ENCODE data around the gene ADAMTS8.

ADAMTS8 gene, protein sequence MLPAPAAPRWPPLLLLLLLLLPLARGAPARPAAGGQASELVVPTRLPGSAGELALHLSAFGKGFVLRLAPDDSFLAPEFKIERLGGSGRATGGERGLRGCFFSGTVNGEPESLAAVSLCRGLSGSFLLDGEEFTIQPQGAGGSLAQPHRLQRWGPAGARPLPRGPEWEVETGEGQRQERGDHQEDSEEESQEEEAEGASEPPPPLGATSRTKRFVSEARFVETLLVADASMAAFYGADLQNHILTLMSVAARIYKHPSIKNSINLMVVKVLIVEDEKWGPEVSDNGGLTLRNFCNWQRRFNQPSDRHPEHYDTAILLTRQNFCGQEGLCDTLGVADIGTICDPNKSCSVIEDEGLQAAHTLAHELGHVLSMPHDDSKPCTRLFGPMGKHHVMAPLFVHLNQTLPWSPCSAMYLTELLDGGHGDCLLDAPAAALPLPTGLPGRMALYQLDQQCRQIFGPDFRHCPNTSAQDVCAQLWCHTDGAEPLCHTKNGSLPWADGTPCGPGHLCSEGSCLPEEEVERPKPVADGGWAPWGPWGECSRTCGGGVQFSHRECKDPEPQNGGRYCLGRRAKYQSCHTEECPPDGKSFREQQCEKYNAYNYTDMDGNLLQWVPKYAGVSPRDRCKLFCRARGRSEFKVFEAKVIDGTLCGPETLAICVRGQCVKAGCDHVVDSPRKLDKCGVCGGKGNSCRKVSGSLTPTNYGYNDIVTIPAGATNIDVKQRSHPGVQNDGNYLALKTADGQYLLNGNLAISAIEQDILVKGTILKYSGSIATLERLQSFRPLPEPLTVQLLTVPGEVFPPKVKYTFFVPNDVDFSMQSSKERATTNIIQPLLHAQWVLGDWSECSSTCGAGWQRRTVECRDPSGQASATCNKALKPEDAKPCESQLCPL

DNA sequence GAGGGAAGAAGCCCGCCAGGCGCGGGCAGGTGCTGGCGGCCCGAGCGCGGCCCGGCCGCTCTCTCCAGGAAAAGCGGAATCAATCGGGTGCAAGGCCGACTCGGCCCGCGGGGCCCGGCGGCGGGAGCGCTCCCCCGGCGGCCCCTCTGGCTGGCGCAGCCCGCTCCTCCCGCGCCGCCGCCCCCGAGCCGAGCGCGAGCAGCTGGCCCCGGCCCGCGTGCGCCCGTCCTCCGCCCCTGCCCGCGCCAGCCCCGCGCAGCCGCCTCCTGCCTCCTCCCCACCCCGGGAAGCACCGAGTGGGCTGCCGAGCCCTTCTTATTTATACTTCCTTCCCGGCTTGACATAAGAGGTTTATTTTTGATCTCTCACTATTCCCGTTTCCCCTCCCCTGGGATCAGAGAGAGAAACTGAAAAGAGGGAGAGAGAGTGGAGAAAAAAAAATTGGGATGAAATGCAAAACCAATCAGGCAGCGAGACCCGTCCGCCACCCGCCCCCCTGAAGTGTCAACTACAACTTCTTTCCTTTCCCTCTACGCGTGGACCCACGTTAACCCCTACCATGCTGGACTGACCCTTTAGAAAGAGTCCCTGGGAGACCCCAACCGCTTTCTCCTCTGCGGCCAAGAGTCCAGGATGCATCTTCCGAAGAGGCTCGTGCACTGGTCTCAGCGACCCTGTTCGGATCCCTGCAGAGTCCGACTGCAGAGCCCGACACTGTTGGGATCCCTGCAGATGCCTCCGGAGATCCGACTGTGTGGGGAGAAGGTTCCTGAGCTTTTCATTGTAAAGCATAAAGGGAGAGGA lies at the start of gene ADAMTS8:
Gene ADAMTS8, minus strand, starts transcription at position 294 of the 804 bp plus-strand sequence. CDS start 323 bp downstream, outside the sequence.
- DNase-seq (ENCODE audit: low read depth), result no peak

DNA sequence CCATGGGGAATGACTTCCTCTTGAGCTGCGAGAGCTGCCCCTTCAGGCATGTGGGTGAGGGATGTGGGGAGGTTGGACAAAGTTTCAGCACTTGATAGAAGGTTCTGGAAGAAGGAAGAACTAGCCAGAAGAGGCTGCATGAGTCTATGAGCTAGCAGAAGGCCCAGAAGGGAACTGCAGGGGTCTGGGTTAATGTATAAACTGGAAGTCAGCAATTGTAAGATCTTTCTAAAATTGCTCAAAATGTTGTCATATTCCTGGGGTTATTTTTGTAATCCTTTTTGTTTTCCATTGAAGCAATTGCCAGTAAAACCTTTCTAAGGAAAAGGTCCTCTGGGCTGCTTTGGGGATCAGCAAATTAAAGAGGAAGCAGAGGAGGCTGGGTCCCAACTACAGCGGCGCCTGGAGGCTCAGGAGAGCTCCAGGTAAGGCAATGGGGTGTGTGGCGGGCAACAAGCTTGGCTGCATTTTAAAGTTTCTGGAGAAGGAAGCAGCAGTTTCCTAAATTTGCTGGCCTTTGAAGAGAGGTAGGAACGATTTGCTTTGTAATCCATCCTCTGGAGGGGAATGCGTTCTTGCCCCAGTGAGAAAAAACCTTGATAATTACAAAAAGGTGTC lies 49.3 kb upstream of the ADAMTS8 start:
- DNase-seq (ENCODE audit: low read depth), result no peak

- no peak for DNase-seq (ENCODE audit: low read depth)
These were observed 48.6 kb upstream of the ADAMTS8 start for GRCh38 chr11:130476922-130477491.

GRCh38 chr11:130476200-130476921 lies 48.0 kb upstream of the ADAMTS8 start:
- no peak for DNase-seq (ENCODE audit: low read depth)

DNA sequence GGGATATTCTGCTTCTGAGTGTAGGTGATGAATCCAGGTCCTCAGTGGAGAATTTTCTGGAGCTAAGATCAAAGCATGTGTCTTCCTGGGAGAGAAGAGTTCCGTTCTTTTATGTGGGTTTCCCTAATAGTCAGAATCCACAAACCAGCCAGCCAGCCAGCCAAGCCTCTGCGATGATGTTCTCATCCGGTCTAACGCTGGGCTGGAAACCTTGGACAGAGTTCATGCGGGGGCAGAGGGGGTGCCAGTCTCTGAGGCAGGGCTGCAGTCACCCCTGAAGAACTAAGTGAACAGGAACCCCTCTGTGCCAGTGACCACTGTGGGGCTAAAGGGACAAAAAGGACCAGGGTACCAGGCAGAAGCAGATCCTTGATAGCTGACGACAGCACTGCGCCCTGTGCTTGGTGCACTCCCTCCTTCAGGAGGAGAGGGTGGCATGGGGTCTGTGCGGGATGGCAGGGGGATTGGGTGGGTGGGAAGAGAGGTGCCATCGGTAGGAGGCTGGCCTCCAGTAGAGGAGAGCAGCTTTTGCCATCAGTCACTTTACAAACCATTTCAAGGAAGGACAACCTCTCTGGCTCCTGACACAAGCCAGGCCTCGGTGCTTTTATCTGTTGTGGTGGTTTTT lies 47.1 kb upstream of the ADAMTS8 start:
- DNase-seq (ENCODE audit: low read depth), result no peak

DNA sequence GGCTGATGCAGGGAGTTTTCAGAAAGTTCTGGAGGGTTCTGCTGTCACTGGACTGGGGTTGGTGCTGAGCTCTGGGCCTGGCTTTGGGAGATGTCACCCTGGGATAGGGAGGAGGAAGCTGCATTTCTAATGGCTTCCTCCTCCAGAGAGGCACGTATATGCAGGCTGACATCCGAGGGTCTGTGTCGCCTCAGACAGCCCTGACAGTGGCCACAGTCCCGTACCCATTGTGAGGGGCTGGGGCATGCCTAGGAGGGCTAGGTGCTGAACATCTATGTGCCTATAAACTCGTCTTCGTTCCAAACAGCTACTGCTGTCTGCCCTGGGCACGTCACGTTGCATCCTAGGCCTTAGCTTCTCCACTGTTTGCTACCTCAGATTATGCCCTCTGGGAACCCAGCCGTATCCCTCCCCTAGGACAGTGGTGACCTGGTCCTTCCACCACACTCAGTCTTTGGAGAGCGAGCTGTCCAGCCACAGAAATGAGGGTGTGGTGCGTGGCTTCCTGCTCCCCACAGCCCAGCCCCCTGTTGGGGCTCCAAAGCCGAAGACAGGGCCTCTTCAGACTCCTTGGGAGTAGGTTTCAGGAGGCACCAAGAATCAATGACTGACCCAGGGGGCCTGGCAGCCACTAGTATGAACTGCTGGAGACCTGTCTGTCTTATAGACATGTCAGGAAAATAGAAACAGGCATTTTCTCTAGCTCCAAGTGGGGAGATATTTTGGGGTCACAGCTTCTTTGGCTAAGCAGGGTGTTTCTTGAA lies 46.4 kb upstream of the ADAMTS8 start:
- no peak for DNase-seq (ENCODE audit: low read depth)

GRCh38 chr11:130473795-130474377 lies 45.5 kb upstream of the ADAMTS8 start:
- DNase-seq (ENCODE audit: low read depth), result no peak

GRCh38 chr11:130473056-130473794 lies 44.8 kb upstream of the ADAMTS8 start:
- no peak for DNase-seq (ENCODE audit: low read depth)

- DNase-seq (ENCODE audit: low read depth), result no peak
These were observed 44.1 kb upstream of the ADAMTS8 start for GRCh38 chr11:130472434-130472961.

DNA sequence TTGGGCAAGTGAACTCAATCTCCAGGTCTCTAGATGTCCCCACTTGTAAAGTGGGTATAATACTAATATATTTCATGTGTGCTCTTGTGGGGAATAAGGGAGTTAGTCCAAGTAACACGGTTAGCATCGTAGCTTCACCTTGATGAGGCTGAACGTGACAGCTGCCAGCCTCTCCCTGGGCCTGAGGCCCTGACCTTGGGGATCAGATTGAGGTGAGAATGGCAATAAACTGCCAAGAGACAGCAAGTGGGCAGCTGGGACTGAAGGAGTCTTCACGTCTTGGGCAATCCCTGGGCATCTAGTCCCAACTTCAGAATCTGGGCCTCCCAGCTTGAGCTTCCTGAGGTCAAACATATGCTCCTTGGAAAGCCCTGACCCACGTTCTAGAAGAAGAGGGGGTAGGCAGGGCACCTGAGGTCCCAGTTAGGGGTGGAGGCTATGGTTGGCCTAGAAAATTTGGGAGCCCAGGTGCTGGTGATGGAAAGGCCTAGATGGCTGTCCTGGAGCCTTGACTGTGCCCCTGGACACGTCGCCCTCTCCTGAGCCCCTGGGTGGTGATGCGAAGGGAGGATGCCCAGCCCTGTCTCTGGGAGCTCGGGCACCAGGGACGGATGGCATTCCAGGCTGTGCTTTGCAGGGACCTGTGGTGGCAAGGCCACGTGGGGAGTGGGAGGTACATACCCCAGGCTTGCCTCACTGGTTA lies 43.5 kb upstream of the ADAMTS8 start:
- DNase-seq (ENCODE audit: low read depth), result no peak

DNA sequence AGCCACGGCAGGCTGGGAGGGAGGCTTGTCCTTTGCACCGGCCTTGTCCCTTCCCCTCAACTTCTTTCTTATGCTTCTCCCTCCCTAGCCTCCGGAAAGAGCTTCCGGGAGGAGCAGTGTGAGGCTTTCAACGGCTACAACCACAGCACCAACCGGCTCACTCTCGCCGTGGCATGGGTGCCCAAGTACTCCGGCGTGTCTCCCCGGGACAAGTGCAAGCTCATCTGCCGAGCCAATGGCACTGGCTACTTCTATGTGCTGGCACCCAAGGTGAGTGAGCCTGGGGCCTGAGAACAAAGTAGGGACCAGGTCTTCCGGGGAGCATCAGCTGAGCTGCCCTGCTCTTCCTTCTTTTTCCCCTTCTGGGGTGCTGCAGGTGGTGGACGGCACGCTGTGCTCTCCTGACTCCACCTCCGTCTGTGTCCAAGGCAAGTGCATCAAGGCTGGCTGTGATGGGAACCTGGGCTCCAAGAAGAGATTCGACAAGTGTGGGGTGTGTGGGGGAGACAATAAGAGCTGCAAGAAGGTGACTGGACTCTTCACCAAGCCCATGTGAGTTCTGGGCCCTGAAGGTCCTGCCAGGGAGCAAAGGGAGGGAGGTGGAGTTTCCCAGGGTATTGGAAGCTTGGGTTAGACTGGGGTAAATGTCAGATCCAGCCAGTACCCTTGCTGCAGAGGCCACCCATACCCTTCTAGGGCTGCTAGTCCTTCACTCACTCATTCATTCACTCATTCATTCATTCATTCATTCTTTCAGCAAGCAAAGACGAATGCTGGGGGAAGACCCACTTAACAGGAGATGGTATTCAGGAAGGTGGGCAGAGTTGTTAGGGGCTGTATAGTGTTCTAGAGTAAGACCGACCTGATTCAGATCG lies 42.7 kb upstream of the ADAMTS8 start:
- no peak for DNase-seq (ENCODE audit: low read depth)

GRCh38 chr11:130469181-130469580 lies 40.8 kb upstream of the ADAMTS8 start:
- DNase-seq (ENCODE audit: low read depth), result no peak

- no peak for DNase-seq (ENCODE audit: low read depth)
These were observed 38.9 kb upstream of the ADAMTS8 start for GRCh38 chr11:130467116-130467900.

DNA sequence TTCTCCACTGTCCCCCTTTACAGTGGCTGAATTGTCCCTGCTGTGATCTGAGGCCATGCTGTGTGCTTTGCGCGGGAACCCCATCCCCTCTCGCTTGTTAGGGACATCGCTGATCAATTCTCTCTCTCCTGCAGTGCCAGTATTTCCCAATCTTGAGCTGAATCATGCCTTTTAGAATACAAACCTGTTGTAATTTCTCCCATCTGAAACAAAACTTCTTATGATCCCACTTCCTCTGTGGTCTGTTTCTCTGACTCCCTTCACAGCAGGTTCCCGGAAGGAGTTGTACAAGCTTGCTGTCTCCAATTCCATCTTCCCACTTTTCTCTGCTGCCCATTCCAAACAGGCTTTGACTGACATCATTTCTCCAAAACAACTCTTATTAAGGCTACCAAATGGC lies 36.9 kb upstream of the ADAMTS8 start:
- DNase-seq (ENCODE audit: low read depth), result no peak

DNA sequence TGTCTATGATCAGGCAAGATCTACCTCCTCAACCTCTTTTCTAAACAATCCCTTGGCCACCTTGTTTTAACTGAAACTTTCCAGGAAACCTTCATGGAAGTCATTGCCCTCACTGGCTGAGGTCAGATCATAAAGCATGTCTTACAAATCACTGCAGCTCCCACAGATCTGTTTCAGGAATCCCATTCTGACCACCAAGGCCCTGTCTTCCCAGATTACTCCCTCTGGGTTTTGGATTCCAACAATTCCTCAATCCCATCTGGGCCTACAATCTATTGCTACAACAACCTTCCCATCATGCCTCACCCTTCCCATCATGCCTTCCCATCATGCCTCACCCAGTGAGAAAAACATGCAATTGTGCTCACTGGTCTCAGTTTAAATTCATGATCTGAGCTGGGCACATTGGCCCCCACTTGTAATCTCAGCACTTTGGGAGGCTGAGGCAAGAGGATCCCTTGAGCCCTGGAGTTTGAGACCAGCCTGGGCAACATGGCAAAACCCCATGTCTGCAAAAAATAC lies 35.9 kb upstream of the ADAMTS8 start:
- DNase-seq (ENCODE audit: low read depth), result no peak

All from activated T-cell treated with anti-CD3 and anti-CD28 coated beads for 24 hours (primary cell).